ENCODE results near the gene HSPBP1.
A peak's percentile ranks its signal among the peaks of the same experiment; 100 is the strongest.

HSPBP1 gene

DNA sequence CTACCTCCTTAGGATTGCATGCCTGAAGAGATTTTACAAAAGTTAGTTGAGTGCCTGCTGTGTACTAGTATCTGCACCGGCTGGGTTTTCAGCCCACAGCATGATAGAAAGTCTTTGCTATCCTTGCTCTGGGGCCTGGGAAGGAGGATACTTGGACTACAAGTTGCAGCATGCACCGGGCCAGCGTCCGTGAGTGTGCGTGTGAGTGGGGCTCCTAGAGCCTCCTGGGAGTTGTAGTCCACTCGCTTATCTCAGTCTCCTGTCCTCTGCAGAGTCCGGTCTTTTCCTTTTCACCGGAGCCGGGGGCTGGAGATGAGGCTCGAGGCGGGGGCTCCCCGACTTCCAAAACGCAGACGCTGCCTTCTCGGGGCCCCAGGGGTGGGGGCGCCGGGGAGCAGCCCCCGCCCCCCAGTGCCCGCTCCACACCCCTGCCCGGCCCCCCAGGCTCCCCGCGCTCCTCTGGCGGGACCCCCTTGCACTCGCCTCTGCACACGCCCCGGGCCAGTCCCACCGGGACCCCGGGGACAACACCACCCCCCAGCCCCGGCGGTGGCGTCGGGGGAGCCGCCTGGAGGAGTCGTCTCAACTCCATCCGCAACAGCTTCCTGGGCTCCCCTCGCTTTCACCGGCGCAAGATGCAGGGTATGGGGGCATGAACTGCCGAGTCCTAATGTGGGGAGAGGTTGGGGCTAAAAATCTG, 24.5 kb upstream of the HSPBP1 start:
- H3K4me1 ChIP-seq (ENCODE audit: control insufficient read depth, low read depth, low read length): peaks cover 5% of the 10 kb centered on the region
- no peak overlapping the region for H3K4me3 ChIP-seq (ENCODE audit: low read length)
- H3K27me3 ChIP-seq (ENCODE audit: control insufficient read depth, insufficient read depth, low read length): no peaks in the 10 kb centered on the region
- no peaks in the 10 kb centered on the region for H3K9me3 ChIP-seq (ENCODE audit: control insufficient read depth, low read depth, low read length)
- no peak overlapping the region for H3K27ac ChIP-seq (ENCODE audit: low read length)
- peaks cover 38% of the 10 kb centered on the region for H3K36me3 ChIP-seq (ENCODE audit: control insufficient read depth, low read depth, low read length)
- H3K9ac ChIP-seq (ENCODE audit: low read length): no peak overlapping the region

DNA sequence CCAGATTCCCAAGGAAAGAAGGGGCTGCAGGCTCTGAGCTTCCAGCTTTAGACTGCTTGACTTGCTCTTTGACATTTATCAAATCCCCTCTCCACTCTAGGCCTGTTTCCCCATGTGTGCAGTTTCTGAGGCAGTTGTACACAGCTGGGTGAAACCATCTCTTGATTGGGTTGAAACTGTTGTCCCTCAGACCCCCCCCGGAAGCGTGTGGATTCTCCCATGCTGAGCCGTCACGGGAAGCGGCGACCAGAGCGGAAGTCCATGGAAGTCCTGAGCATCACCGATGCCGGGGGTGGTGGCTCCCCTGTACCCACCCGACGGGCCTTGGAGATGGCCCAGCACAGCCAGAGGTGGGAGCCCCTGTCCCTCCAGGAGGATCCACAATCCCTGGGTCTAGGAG, 23.6 kb upstream of the HSPBP1 start:
- no peak overlapping the region for H3K9ac ChIP-seq (ENCODE audit: low read length)
- peaks cover 5% of the 10 kb centered on the region for H3K4me1 ChIP-seq (ENCODE audit: control insufficient read depth, low read depth, low read length)
- H3K9me3 ChIP-seq (ENCODE audit: control insufficient read depth, low read depth, low read length): no peaks in the 10 kb centered on the region
- H3K27me3 ChIP-seq (ENCODE audit: control insufficient read depth, insufficient read depth, low read length): no peaks in the 10 kb centered on the region
- no peak overlapping the region for H3K4me3 ChIP-seq (ENCODE audit: low read length)
- peaks cover 33% of the 10 kb centered on the region for H3K36me3 ChIP-seq (ENCODE audit: control insufficient read depth, low read depth, low read length)
- no peak overlapping the region for H3K27ac ChIP-seq (ENCODE audit: low read length)

DNA sequence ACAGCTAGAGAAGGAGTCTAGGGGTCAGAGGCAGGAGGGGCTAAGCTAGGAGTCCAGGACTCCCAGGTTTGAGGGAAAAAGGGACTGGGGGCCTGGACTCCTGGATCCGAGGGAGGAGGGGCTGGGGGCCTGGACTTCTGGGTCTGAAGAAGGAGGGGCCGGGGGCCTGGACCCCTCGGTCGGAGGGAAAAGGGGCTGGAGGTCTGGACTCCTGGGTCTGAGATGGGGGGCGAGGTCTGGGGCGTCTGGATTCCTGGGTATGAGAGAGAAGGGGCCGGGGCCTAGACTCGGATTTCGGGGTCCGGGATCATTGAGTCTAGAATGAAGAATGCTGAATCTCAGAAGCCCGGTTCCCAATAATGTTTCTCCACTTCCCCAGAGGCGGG, 22.4 kb upstream of the HSPBP1 start:
- peaks cover 5% of the 10 kb centered on the region for H3K4me1 ChIP-seq (ENCODE audit: control insufficient read depth, low read depth, low read length)
- no peak overlapping the region for H3K27ac ChIP-seq (ENCODE audit: low read length)
- peaks cover 29% of the 10 kb centered on the region for H3K36me3 ChIP-seq (ENCODE audit: control insufficient read depth, low read depth, low read length)
- H3K27me3 ChIP-seq (ENCODE audit: control insufficient read depth, insufficient read depth, low read length): no peaks in the 10 kb centered on the region
- H3K9ac ChIP-seq (ENCODE audit: low read length): no peak overlapping the region
- H3K4me3 ChIP-seq (ENCODE audit: low read length): no peak overlapping the region
- H3K9me3 ChIP-seq (ENCODE audit: control insufficient read depth, low read depth, low read length): no peaks in the 10 kb centered on the region

DNA sequence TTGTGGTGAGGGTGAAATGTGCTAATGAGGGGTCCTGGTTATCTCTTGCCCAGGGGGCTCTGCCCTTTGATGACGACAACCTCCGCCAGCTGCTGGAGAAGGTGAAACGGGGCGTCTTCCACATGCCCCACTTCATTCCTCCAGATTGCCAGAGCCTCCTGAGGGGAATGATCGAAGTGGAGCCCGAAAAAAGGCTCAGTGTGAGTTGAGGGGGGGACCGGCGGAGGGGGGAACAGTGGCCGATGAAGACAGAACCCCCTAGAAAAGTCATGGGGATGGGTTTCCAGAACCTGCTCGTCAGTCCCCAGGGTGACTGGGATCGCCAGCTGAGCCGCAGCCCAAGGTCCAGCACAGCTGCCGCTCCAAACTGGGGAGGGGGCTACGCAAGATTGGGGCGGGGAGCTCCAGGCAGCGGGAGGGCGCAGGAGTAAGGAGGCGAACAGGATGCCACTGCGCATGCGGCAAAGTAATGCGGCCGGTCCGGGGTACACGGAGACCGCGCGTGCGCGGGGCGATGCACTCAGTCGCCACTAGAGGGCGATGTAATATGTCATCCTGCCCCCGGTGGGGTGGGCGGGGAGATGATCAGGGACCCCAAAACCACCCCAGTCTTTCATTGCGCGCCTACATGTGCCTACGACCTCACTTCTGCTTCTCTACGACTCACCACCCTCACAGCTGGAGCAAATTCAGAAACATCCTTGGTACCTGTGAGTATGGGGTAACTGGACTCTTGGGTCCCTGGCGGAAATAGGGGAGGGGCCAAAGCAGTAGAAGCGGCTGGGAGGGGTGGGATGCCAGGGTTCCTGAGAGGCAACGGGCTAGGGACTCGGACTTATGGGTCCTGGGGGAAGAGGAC, 21.8 kb upstream of the HSPBP1 start:
- Histone ChIP-seq H3K9me3 (ENCODE audit: control insufficient read depth, low read depth, low read length) (no peaks in the 10 kb centered on the region), H3K36me3 (ENCODE audit: control insufficient read depth, low read depth, low read length) (peaks cover 27% of the 10 kb centered on the region), H3K27me3 (ENCODE audit: control insufficient read depth, insufficient read depth, low read length) (no peaks in the 10 kb centered on the region), H3K4me1 (ENCODE audit: control insufficient read depth, low read depth, low read length) (peaks cover 5% of the 10 kb centered on the region), H3K4me3 (ENCODE audit: low read length) (peak overlapping the region; percentile 36), H3K9ac (ENCODE audit: low read length) (no peak overlapping the region), H3K27ac (ENCODE audit: low read length) (no peak overlapping the region)

DNA sequence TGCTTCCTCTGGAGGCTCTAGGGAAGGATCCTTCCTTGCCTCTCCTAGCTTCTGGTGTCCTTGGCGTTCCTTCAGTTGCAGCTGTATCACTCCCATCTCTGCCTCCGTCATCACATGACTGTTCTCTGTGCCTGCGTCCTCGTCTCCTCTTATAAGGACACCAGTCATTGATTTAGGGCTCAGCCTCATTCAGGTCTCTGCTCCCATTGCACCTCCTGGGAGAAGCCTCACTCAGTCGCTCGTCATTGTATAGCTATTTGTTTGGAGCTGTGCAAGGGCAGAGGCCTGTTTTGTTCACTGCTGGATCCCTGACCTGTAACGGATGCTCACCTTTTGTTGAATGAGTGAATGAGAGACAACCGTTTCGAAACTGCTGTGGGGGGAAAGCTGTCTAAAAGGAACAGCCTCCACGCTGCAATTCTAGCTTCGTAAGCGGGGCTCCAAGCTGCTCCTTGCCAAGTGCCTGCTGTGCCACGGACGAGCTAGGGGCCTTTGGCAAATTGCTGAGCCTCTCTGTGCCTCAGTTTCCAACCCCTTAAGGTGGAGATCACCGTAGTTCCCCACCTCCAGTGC, 21.1 kb upstream of the HSPBP1 start:
- Histone ChIP-seq H3K27me3 (ENCODE audit: control insufficient read depth, insufficient read depth, low read length) (no peaks in the 10 kb centered on the region), H3K9me3 (ENCODE audit: control insufficient read depth, low read depth, low read length) (no peaks in the 10 kb centered on the region), H3K27ac (ENCODE audit: low read length) (no peak overlapping the region), H3K36me3 (ENCODE audit: control insufficient read depth, low read depth, low read length) (peaks cover 20% of the 10 kb centered on the region), H3K9ac (ENCODE audit: low read length) (no peak overlapping the region), H3K4me3 (ENCODE audit: low read length) (peak overlapping the region; percentile 36), H3K4me1 (ENCODE audit: control insufficient read depth, low read depth, low read length) (peaks cover 5% of the 10 kb centered on the region)

DNA sequence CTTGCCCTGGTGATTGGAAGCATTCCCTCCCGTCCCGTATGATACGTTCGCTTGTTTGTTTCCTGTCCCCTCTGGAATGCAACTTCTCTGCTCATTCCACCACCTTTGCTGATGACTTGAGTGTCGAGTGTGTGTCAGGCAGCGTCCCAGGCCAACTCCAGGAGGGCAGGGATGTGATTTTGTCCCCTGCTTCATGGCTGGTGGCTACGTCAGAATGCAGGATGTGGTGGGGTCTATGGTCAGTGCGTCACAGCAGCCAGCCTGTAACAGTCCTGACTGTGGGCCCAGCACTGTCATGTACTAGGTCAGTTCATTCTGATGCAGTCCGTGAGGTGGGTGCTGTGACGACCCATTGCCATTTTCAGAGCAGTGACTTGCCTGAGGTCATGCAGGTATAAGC, 20.1 kb upstream of the HSPBP1 start:
- no peaks in the 10 kb centered on the region for H3K27me3 ChIP-seq (ENCODE audit: control insufficient read depth, insufficient read depth, low read length)
- H3K36me3 ChIP-seq (ENCODE audit: control insufficient read depth, low read depth, low read length): peaks cover 27% of the 10 kb centered on the region
- no peaks in the 10 kb centered on the region for H3K9me3 ChIP-seq (ENCODE audit: control insufficient read depth, low read depth, low read length)
- H3K9ac ChIP-seq (ENCODE audit: low read length): no peak overlapping the region
- H3K4me1 ChIP-seq (ENCODE audit: control insufficient read depth, low read depth, low read length): peaks cover 5% of the 10 kb centered on the region
- H3K4me3 ChIP-seq (ENCODE audit: low read length): no peak overlapping the region
- no peak overlapping the region for H3K27ac ChIP-seq (ENCODE audit: low read length)

DNA sequence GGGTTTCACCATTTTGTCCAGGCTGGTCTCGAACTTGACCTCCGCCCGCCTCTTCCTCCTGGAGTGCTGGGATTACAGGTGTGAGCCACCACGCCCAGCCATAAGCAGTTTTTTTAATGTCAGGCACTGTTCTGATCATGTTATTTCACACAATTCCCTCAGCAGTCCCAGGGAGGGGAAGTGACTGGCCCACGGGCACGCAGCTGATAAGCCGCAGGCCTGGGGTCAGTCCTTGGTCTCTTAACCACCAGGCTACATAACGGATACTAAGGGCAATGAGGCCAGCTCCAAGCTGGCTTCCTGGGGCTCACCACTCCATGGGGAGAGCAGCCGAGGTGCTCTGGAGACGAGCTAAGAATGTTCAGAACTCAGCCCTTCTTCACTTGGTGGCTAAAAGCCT, 17.4 kb upstream of the HSPBP1 start:
- H3K9me3 ChIP-seq (ENCODE audit: control insufficient read depth, low read depth, low read length): no peaks in the 10 kb centered on the region
- peaks cover 5% of the 10 kb centered on the region for H3K4me1 ChIP-seq (ENCODE audit: control insufficient read depth, low read depth, low read length)
- H3K9ac ChIP-seq (ENCODE audit: low read length): no peak overlapping the region
- H3K27me3 ChIP-seq (ENCODE audit: control insufficient read depth, insufficient read depth, low read length): no peaks in the 10 kb centered on the region
- no peak overlapping the region for H3K27ac ChIP-seq (ENCODE audit: low read length)
- H3K36me3 ChIP-seq (ENCODE audit: control insufficient read depth, low read depth, low read length): peaks cover 19% of the 10 kb centered on the region
- H3K4me3 ChIP-seq (ENCODE audit: low read length): no peak overlapping the region

DNA sequence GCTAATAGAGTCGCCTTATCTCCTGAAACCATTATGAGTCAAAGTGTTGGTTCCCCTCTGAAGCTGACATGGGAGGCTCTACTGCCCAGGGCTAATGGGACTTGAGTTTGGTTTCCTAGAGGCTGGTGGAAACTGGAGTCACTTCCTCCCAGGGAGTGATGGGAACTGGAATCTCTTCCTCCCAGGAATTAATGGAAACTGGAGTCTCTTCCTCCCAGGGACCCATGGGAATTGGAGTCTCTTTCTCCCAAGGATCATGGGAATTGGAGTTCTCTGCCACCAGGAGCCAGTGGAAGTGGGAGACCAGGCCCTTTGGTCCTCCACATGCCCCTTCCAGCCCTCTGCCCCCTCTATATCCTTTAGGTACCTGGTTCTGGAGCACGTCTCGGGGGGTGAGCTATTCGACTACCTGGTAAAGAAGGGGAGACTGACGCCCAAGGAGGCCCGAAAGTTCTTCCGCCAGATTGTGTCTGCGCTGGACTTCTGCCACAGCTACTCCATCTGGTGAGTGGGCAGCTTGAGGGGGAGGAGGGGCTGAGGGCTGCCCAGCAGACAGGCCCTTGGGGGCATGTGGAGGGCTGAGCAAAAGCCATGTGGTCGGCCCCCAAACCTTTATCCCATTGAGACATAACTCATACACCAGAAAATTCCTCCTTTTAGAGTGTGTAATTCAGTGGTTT, 9.3 kb upstream of the HSPBP1 start:
- Histone ChIP-seq H3K9me3 (ENCODE audit: control insufficient read depth, low read depth, low read length) (no peaks in the 10 kb centered on the region), H3K36me3 (ENCODE audit: control insufficient read depth, low read depth, low read length) (peaks cover 23% of the 10 kb centered on the region), H3K9ac (ENCODE audit: low read length) (no peak overlapping the region), H3K4me1 (ENCODE audit: control insufficient read depth, low read depth, low read length) (no peaks in the 10 kb centered on the region), H3K27ac (ENCODE audit: low read length) (no peak overlapping the region), H3K27me3 (ENCODE audit: control insufficient read depth, insufficient read depth, low read length) (no peaks in the 10 kb centered on the region), H3K4me3 (ENCODE audit: low read length) (no peak overlapping the region)

DNA sequence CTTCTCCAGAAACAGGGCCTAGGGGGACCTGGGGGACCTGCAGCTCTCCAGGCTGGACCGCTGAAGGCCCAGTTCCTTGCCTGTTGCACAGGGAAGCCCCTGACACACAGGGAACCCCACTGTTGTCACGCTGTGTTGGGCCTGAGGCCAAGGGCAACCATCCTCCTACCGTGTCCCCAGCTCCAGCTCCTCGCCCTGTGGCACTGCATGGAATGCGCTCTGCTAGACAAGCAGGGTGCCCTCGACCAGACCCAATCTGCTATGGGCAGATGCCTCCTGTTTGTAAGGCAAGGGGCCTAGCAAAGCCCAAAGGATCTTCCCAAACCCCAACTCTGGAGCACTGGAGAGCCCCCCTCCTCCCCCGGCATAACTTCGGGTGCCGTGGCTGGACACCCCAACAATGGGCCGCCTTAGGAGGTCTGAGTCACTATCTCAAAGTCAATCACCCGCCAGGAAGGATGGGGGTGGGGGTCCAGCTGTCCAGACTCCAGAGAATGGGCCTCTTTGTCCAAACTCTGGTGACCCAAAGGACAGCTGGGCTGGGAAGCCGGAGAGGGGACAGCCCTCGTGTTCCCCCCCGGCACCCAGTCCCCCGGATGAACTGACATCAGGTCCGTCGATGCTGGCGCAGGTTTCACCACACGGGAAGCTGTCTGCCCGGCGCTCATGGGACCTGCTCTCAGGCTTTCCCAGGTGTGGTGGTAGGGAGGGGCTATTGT, 7.6 kb upstream of the HSPBP1 start:
- no peaks in the 10 kb centered on the region for H3K27me3 ChIP-seq (ENCODE audit: control insufficient read depth, insufficient read depth, low read length)
- H3K36me3 ChIP-seq (ENCODE audit: control insufficient read depth, low read depth, low read length): peaks cover 16% of the 10 kb centered on the region
- no peak overlapping the region for H3K9ac ChIP-seq (ENCODE audit: low read length)
- H3K4me3 ChIP-seq (ENCODE audit: low read length): no peak overlapping the region
- no peak overlapping the region for H3K27ac ChIP-seq (ENCODE audit: low read length)
- H3K9me3 ChIP-seq (ENCODE audit: control insufficient read depth, low read depth, low read length): no peaks in the 10 kb centered on the region
- H3K4me1 ChIP-seq (ENCODE audit: control insufficient read depth, low read depth, low read length): no peaks in the 10 kb centered on the region

DNA sequence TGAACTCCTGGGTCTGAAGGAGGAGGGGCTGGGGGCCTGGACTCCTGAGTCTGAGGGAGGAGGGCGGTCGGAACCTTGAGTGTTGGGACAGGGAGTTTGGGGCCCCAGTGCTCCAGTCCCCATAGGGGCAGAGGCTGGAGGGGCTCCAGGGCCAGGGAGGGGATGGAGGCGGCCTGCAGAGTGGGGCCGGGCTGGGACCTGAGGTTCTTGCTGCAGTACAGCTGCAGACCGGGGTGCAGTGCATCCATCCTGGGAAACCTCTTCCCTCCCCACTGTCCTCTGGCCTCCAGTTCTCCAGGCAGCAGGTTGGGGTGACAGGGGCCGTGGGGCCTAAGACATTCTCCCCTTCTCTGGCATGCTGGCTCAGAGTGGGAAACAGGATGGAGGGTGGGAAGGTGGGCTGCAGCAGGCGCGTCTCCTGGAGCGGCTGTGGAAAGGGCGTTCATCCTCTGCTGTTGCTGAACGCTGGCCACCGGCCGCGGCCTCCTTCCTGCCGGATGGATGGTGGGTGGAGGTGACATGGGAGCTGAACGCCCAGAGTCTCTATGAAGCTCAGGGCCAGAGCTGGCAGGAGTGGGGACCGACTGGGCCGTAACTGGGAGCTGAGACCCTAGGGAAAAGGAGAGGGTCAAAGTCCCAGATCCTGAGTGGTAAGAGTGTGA, 5.5 kb upstream of the HSPBP1 start:
- Histone ChIP-seq H3K4me3 (ENCODE audit: low read length) (peak overlapping the region; percentile 43), H3K9me3 (ENCODE audit: control insufficient read depth, low read depth, low read length) (no peaks in the 10 kb centered on the region), H3K36me3 (ENCODE audit: control insufficient read depth, low read depth, low read length) (peaks cover 12% of the 10 kb centered on the region), H3K4me1 (ENCODE audit: control insufficient read depth, low read depth, low read length) (peaks cover 6% of the 10 kb centered on the region), H3K9ac (ENCODE audit: low read length) (no peak overlapping the region), H3K27me3 (ENCODE audit: control insufficient read depth, insufficient read depth, low read length) (no peaks in the 10 kb centered on the region), H3K27ac (ENCODE audit: low read length) (no peak overlapping the region)
